ENCODE data around the gene LCOR. TPM values are rescaled to one million over a fixed set of nuclear protein-coding genes. Genes with fewer than 3 reads are reported as not detected.

Gene LCOR
- total and polyA plus RNA-seq, 2 of the 13 experiments (the other 11 are each of a cell fraction or from before 2014, with no cell fraction given), result 12.4 to 23.7 TPM

DNA sequence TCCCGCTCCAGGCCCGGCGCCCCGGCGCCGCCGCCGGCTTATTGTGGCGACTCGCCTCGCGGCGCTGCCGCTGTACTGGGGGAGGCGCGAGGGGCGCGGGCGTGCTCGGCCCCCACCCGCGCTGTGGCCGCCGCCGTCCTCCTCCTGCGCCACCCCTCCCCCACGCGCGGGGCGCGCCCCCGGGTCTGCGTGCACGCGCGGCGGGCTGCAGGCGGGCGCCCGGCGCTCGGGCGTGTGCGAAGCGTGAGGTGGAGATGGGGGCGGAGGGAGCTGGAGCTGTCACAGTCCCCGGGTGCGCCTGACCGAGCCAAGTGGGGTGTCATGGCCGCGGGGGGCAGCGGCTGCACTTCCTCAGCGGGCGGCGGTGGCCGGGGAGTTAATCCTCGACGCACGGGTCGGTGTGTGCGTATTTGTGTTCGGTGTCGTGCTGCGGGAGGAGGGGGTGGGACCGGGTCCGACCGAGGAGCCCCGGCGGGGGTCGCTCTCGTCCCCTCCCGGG lies 672 bp downstream of the LCOR start (continued):
- TF ChIP-seq JUNB (CRISPR knock-in tag; IDR thresholded peaks at IDR 0.05; ENCODE audit: borderline replicate concordance), result no peak
- no peak for TF ChIP-seq ZNF44 (CRISPR knock-in tag; IDR thresholded peaks at IDR 0.05)
- TF ChIP-seq STAT6 (CRISPR knock-in tag; IDR thresholded peaks at IDR 0.05; ENCODE audit: borderline replicate concordance), result no peak
- no peak for TF ChIP-seq WIZ (CRISPR knock-in tag; IDR thresholded peaks at IDR 0.05)
- peak; percentile 61 for TF ChIP-seq BHLHE40 (IDR thresholded peaks at IDR 0.05; ENCODE audit: low read length)
- peak; percentile 47 for TF ChIP-seq CTCF (CRISPR knock-in tag; IDR thresholded peaks at IDR 0.05)
- TF ChIP-seq, protein P1, sequence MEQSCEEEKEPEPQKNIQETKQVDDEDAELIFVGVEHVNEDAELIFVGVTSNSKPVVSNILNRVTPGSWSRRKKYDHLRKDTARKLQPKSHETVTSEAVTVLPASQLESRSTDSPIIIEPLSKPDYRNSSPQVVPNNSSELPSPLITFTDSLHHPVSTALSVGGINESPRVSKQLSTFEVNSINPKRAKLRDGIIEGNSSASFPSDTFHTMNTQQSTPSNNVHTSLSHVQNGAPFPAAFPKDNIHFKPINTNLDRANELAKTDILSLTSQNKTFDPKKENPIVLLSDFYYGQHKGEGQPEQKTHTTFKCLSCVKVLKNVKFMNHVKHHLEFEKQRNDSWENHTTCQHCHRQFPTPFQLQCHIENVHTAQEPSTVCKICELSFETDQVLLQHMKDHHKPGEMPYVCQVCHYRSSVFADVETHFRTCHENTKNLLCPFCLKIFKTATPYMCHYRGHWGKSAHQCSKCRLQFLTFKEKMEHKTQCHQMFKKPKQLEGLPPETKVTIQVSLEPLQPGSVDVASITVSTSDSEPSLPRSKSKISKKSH (CRISPR knock-in tag; IDR thresholded peaks at IDR 0.05; ENCODE audit: borderline replicate concordance), result no peak
- no peak for TF ChIP-seq REL (CRISPR knock-in tag; conservative IDR thresholded peaks at IDR 0.05)
- TF ChIP-seq ZFYVE20 (CRISPR knock-in tag; IDR thresholded peaks at IDR 0.05; ENCODE audit: borderline replicate concordance, low read depth), result 0 out of 2 replicates have a peak, but pooled peaks have one; percentile 38
- no peak for TF ChIP-seq ZNF10 (CRISPR knock-in tag; IDR thresholded peaks at IDR 0.05; ENCODE audit: borderline replicate concordance, low read depth)
- TF ChIP-seq MED13 (CRISPR knock-in tag; IDR thresholded peaks at IDR 0.05), result no peak; the same call in 1 of the 2 replicates
- no peak for TF ChIP-seq ZNF280D (CRISPR knock-in tag; IDR thresholded peaks at IDR 0.05)
- 0 out of 2 replicates have a peak, but pooled peaks have one; percentile 16 for TF ChIP-seq ZSCAN20 (CRISPR knock-in tag; IDR thresholded peaks at IDR 0.05; ENCODE audit: borderline replicate concordance)
- TF ChIP-seq HMG20B (CRISPR knock-in tag; conservative IDR thresholded peaks at IDR 0.05), result no peak
- no peak for TF ChIP-seq ETS1 (CRISPR knock-in tag; IDR thresholded peaks at IDR 0.05)
- TF ChIP-seq SKI (IDR thresholded peaks at IDR 0.05; ENCODE audit: partially characterized antibody), result peak; percentile 69
- TF ChIP-seq FOXJ3 (CRISPR knock-in tag; IDR thresholded peaks at IDR 0.05; ENCODE audit: borderline replicate concordance), result no peak
- TF ChIP-seq EED (CRISPR knock-in tag; IDR thresholded peaks at IDR 0.05), result no peak
- TF ChIP-seq AHR (CRISPR knock-in tag; IDR thresholded peaks at IDR 0.05), result no peak
